SJSA1 (cell line): ENCODE results near the gene FTO. TPM values are rescaled to one million over a fixed set of nuclear protein-coding genes. Genes with fewer than 3 reads are reported as not detected.

Source experiments
- DNase-seq, 2 experiments: peaks; one replicate each; pipeline ENCODE4 v3.0.0-alpha.2; 2015 to 2020; ENCODE audit warnings: low spot score in 2 of 2, low read depth in 1 of 2
- H3K27ac ChIP-seq: fragments of 250-450 bp; sonication (Bioruptor Pico); 2 replicates; pipeline ENCODE4 v1.5.1; 2020; ENCODE audit warnings: mild to moderate bottlenecking, moderate library complexity
- H3K27me3 ChIP-seq: fragments of 250-450 bp; sonication (Bioruptor Pico); replicated peaks from 2 replicates; pipeline ENCODE4 v1.5.1; 2020; ENCODE audit warnings: mild to moderate bottlenecking, moderate library complexity
- H3K36me3 ChIP-seq: fragments of 250-450 bp; sonication (Bioruptor Pico); 2 replicates; pipeline ENCODE4 v1.5.1; 2020; ENCODE audit warnings: mild to moderate bottlenecking
- H3K4me1 ChIP-seq: fragments of 250-450 bp; sonication (Bioruptor Pico); replicated peaks from 2 replicates; pipeline ENCODE4 v1.6.1; 2021; ENCODE audit warnings: mild to moderate bottlenecking
- H3K4me3 ChIP-seq: fragments of 250-450 bp; sonication (Bioruptor Pico); 2 replicates; pipeline ENCODE4 v1.5.1; 2020; ENCODE audit warnings: mild to moderate bottlenecking
- H3K9me3 ChIP-seq: fragments of 250-450 bp; sonication (Bioruptor Pico); replicated peaks from 2 replicates; pipeline ENCODE4 v1.5.1; 2020; ENCODE audit warnings: mild to moderate bottlenecking
- total RNA-seq: library from RNA; depleted of rRNA; stranded (reverse); fragments of >200 nt; shearing (Covaris generic); gene quantifications from 2 replicates; pipeline ENCODE4 v1.2.3, GENCODE V29; 2014

The FTO gene
- total RNA-seq, 1 experiment from 2014 or later: 106 TPM

DNA sequence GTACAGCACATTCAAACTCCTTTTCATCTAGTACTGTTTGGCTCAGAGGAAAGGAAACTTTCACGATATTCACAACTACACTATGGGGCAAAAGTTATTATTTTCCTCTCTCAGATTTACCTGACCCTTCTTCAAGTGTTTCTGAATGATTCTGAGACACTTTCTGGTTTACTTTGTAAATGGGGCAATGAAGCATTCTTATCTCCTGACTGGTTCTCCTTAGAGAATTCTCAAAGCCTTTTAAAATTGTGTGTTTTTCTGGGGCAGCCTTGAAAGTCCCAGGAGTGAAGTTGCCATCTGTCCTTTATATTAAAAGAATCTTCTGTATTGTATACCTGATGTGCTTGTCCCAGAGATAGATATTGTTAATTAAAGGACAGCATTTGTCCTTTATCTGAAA is 264.9 kb downstream of the FTO start:
- DNase-seq: no peak
- H3K36me3 ChIP-seq: no peaks in the 10 kb centered on the region
- no peak overlapping the region for H3K27ac ChIP-seq
- H3K4me1 ChIP-seq: no peaks in the 10 kb centered on the region
- no peaks in the 10 kb centered on the region for H3K27me3 ChIP-seq
- H3K4me3 ChIP-seq: no peak overlapping the region
- H3K9me3 ChIP-seq: no peaks in the 10 kb centered on the region

DNA sequence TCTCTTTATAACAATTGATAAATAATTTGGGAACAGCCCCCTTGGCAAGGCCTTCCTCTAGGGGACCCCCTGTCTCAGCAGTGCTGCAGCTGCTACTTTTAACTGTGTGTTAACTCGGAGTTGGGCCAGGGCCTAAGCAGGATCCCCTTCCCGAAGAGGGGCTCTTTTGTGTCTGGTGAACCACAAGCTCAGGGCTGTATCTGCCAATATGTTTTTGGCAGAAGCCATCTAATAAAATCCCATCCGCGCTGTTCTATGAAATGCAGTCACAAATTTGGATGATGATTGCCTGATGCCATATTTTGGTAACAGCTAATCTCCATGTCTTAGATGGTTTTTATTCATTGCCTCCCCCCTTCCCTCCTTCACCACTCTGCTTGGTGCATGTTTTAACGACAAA is 267.7 kb downstream of the FTO start:
- Histone ChIP-seq H3K36me3 (no peaks in the 10 kb centered on the region), H3K27me3 (no peaks in the 10 kb centered on the region), H3K4me3 (no peak overlapping the region), H3K9me3 (no peaks in the 10 kb centered on the region), H3K4me1 (no peaks in the 10 kb centered on the region), H3K27ac (no peak overlapping the region)
- no peak for DNase-seq

DNA sequence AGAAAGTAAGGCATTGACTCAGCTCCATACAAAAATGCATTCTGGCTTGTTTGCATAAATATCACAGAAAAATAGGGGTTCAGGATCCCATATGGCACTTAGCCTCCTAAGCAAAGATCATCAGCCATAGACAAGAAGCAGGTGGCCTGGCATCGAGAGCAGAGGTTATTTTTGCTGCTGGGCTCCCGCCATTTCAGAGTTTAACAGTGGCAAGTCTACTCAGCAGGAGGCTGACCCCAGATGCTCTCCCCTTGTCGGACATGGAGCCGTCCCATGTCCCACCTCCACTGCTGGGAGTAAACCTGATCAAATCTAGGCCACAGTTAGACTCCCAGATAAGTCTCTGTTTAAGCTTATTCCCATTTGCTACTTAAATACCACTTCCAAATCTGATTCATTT is 269.1 kb downstream of the FTO start:
- no peak overlapping the region for H3K4me3 ChIP-seq
- H3K4me1 ChIP-seq: no peaks in the 10 kb centered on the region
- no peaks in the 10 kb centered on the region for H3K36me3 ChIP-seq
- H3K27ac ChIP-seq: no peak overlapping the region
- H3K9me3 ChIP-seq: no peaks in the 10 kb centered on the region
- DNase-seq: no peak
- H3K27me3 ChIP-seq: no peaks in the 10 kb centered on the region

DNA sequence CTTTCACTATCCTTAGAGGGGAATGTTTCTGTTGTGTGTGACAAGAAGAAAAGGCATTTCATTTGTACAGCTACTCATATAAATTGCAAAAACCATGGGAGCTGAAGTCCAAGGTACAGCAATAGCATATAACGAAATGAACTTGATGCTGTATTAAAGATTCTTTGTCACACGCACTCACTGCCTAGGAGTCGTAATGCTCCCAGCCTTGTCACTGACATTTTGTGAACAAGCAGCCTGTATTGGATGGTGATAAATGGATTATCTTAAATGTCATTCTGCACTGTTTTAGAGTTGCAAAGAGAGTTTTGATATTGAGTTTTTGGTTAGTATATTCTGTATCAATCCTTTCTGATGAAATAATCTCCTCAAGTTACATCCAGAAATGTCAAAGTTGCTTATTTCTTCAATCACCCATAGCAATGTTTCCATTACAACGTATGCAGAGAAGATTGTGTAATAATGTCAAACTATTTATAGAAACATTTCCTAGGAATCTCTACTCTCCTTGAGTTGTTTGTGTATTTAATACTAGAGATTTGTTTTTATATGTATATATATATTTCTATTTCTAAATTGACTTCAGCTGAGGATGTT is 270.6 kb downstream of the FTO start:
- DNase-seq: no peak
- no peak overlapping the region for H3K4me3 ChIP-seq
- no peak overlapping the region for H3K27ac ChIP-seq

DNA sequence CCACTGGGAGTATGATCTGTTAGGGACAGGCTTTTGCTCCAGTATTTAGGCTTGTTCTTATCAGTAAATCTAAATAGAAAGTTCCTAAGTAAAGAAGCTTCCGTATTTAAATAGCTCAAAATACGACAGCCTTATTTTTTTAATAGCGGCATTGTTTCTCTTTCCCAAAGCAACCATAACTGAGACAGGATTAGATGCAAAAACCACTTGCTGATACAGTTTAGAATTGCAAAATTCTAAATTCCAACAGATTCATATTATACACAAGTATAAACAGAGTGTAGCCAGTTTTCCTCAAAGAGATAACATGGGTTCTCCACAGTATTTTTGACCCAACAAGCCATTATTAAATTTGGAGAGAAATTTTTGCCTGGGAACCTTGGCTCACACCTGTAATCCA is 276.7 kb downstream of the FTO start:
- H3K36me3 ChIP-seq: no peaks in the 10 kb centered on the region
- H3K27me3 ChIP-seq: no peaks in the 10 kb centered on the region
- H3K9me3 ChIP-seq: no peaks in the 10 kb centered on the region
- no peak overlapping the region for H3K27ac ChIP-seq
- H3K4me1 ChIP-seq: no peaks in the 10 kb centered on the region
- no peak for DNase-seq
- no peak overlapping the region for H3K4me3 ChIP-seq

More for the DNA sequence above, 270.6 kb downstream of the FTO start:
- Histone ChIP-seq H3K36me3 (no peaks in the 10 kb centered on the region), H3K4me1 (no peaks in the 10 kb centered on the region), H3K27me3 (no peaks in the 10 kb centered on the region), H3K9me3 (no peaks in the 10 kb centered on the region)

DNA sequence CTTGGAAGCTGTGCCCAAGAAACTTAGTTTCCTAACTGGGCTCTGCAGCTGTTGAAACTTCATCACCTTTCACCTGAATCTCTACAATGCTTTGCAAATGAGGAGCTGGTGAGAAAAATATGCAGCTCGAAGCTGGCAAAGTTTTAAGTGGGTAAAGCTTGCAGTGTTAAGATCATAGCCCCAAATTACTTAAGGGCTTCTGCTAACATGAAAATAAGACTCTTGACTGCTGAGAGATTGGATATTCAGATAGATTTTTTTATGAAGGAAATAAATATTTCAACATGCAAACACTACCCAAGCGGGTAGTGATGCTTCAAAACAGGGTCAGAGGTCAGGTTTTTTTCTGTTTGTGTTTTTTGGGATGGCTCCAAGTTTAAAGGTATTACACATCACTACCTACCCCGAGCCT is 278.7 kb downstream of the FTO start:
- Histone ChIP-seq H3K4me1 (no peaks in the 10 kb centered on the region), H3K27ac (no peak overlapping the region), H3K4me3 (no peak overlapping the region), H3K27me3 (no peaks in the 10 kb centered on the region), H3K9me3 (no peaks in the 10 kb centered on the region), H3K36me3 (no peaks in the 10 kb centered on the region)
- DNase-seq: no peak

DNA sequence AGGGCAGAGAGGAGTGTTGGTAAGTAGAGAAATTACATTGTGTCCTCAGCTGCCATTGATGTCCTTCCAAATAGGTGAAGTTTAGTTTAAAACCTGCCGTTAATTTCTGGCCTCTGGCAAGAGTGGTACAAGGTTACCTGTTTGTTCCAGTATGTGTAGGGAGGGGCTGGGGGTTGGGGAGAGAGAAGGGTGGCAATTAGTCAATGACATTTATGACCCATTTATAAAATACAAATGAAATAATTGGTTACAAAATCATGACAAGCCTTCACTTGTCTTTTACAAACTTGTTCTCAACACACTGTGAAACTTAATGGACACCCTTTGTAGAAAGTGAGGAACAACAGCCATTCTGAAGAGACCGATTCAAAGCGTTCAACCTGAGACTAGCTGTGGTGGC is 281.0 kb downstream of the FTO start:
- Histone ChIP-seq H3K27me3 (no peaks in the 10 kb centered on the region), H3K9me3 (no peaks in the 10 kb centered on the region), H3K4me3 (no peak overlapping the region), H3K36me3 (no peaks in the 10 kb centered on the region), H3K4me1 (no peaks in the 10 kb centered on the region), H3K27ac (no peak overlapping the region)
- no peak for DNase-seq

DNA sequence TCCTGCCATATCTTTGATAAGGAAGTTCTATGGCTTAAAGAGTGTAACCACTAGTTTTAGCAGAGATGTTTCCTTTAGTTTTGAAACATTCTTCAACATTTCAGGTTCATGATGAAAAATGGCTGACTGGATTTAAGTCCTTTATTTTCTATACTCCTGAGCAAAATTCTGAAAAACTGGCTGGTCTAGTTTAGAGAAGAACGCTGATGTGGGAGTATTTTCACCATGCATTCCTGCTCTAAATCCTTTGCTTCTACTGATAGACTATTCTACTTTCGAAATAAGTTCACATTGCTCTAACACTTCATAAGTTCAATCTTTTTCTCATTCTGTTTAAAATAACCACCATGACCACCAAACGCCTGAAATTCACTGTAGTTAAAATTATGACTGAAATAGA is 281.9 kb downstream of the FTO start:
- no peak for DNase-seq
- no peak overlapping the region for H3K27ac ChIP-seq
- no peaks in the 10 kb centered on the region for H3K27me3 ChIP-seq
- H3K9me3 ChIP-seq: no peaks in the 10 kb centered on the region
- H3K36me3 ChIP-seq: no peaks in the 10 kb centered on the region
- H3K4me1 ChIP-seq: peaks cover 7% of the 10 kb centered on the region
- H3K4me3 ChIP-seq: no peak overlapping the region

DNA sequence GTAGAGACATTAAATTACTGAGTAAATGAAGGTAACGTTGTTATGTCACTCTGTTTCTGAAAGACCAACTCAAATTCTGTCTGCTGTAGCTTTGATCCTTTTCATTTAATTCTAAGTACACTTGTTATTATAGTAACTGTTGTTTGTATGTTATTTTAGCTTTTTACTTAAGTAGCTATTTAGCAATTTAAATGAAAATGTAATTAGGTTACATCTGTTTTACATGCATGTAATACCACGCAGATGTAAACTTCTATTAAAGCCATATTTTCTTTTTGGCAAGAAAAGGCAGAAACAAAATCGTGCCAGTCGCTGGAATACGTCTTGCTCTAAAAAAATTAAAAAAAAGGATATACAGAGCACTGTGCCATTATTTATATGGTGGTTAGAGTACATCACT is 282.8 kb downstream of the FTO start:
- no peak overlapping the region for H3K27ac ChIP-seq
- H3K27me3 ChIP-seq: no peaks in the 10 kb centered on the region
- H3K4me1 ChIP-seq: peaks cover 16% of the 10 kb centered on the region
- no peaks in the 10 kb centered on the region for H3K9me3 ChIP-seq
- no peaks in the 10 kb centered on the region for H3K36me3 ChIP-seq
- DNase-seq: no peak
- H3K4me3 ChIP-seq: no peak overlapping the region

DNA sequence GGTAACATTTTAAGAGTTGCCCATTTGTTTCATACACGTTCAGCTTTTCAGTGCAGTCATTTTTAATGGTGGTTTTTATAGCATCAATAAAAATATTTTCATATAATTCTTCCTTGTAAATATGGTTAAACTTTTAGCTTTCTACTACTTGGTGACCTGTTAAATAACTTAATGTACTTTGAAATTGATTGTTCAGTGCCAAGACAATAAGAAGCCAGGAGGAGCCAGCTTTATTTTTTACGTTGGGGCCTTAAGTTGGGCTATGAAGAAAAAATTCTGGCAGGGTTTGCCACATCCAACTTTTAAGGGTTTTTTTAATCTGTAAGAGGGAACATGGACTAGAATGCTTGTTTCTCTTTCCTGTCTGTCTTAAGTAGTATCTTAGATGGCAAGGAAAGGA is 284.2 kb downstream of the FTO start:
- no peaks in the 10 kb centered on the region for H3K27me3 ChIP-seq
- H3K4me3 ChIP-seq: no peak overlapping the region
- no peaks in the 10 kb centered on the region for H3K9me3 ChIP-seq
- peaks cover 23% of the 10 kb centered on the region for H3K4me1 ChIP-seq
- H3K27ac ChIP-seq: no peak overlapping the region
- no peak for DNase-seq
- H3K36me3 ChIP-seq: no peaks in the 10 kb centered on the region

DNA sequence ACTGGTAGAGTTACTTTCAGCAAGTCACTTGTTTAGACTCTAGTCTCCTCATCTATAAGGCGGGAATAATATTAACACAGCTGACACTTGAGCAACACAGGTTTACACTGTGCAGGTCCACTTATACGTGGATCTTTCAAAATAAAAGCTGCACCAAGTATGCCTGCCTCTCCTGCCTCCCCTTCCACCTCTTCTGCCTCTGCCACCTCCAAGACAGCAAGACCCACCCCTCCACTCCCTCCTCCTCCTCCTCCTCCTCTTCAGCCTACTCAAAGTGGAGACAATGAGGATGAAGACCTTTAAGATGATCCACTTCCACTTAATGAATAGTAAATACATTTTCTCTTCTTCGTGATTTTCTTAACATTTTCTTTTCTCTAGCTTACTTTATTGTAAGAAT is 285.6 kb downstream of the FTO start:
- Histone ChIP-seq H3K4me1 (peaks cover 23% of the 10 kb centered on the region), H3K27me3 (no peaks in the 10 kb centered on the region), H3K27ac (no peak overlapping the region), H3K4me3 (no peak overlapping the region), H3K36me3 (no peaks in the 10 kb centered on the region), H3K9me3 (no peaks in the 10 kb centered on the region)
- DNase-seq: no peak

DNA sequence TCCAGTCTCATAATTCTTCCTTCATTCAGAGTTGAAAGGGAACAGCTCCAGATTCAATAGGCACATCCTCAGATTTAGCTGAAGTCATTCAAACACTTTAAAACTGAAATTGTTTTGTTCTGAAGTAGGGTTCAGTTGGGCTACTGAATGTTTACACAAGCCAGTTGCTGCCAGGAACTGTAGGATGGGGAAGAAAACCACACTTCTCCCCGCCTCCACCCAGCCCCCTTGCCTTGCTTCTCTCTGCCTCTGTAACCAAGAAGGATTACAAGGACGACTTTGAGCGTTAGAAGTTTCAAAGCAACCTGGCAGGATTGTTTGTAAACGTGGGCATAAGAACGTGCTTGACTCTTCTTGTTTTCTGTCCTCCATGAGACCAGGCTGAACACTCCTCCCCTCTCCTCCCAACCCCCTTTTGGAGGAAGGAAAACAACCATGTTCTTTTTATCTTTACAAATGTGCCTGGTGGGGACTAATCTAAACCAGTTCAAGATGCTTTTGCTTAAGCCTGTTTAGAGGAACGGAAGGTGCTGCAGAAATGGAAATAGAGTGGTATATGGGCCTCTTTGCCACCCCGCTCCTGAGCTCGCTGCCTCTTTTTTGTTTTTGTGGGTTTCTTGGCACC is 287.9 kb downstream of the FTO start:
- Histone ChIP-seq H3K36me3 (no peaks in the 10 kb centered on the region), H3K27ac (peak overlapping the region; percentile 54), H3K4me1 (peaks cover 23% of the 10 kb centered on the region), H3K9me3 (no peaks in the 10 kb centered on the region), H3K4me3 (no peak overlapping the region), H3K27me3 (no peaks in the 10 kb centered on the region)
- peak; percentile 61 to 67 for DNase-seq

DNA sequence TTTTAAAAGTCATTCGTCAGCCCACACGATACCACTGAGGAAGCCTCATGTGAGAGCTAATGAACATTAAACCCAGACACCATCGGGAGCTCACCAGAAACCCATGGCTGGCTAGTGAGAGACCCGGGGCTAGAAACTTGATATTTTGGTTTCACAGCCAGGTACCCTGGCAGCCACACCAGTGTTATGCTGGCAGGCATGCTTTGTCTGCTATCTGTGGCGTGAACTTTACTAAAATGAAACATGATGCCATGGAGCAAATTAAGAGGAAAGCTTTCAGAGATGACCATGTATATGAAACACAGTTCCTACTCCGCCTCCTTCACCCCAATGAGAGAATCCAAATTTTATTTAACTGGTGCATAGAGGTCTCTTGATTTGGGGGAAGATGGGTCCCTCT is 291.4 kb downstream of the FTO start:
- DNase-seq: no peak
- Histone ChIP-seq H3K9me3 (no peaks in the 10 kb centered on the region), H3K4me3 (no peak overlapping the region), H3K4me1 (peaks cover 20% of the 10 kb centered on the region), H3K27me3 (no peaks in the 10 kb centered on the region), H3K27ac (no peak overlapping the region), H3K36me3 (no peaks in the 10 kb centered on the region)

DNA sequence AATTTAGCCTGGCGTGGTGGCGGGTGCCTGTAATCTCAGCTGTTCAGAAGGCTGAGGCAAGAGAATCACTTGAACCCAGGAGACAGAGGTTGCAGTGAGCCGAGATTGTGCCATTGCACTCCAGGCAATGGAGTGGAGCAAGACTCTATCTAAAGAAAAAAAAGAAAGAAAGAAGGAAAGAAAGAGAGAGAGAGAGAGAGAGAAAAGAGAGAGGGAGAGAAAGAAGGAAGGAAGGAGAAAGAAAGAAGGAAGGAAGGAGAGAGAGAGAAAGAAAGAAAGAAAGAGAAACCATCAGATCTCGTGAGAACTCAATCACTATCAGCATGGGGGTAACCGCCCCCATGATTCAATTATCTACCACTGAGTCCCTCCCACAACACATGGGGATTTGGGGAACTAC is 293.0 kb downstream of the FTO start:
- DNase-seq: no peak
- Histone ChIP-seq H3K27me3 (no peaks in the 10 kb centered on the region), H3K4me1 (peaks cover 6% of the 10 kb centered on the region), H3K27ac (no peak overlapping the region), H3K36me3 (no peaks in the 10 kb centered on the region), H3K4me3 (no peak overlapping the region), H3K9me3 (no peaks in the 10 kb centered on the region)
